Skin epidermis (tissue), 12 donors: ENCODE measurements around the gene EGFL7.

Source experiments
- H3K27ac ChIP-seq, 21 experiments: fragments of 200-600 bp; sonication (generic) in 11 of 21; one replicate each; pipeline ENCODE4 v1.5.0; 2020; ENCODE audit warnings: mild to moderate bottlenecking in 3 of 21, inconsistent platforms in 2 of 21, moderate library complexity in 2 of 21
- H3K4me3 ChIP-seq, 7 experiments: fragments of 200-600 bp; sonication (generic) in 2 of 7; one replicate each; pipeline ENCODE4 v1.5.0; 2020; ENCODE audit warnings: inconsistent platforms in 2 of 7, mild to moderate bottlenecking in 2 of 7, moderate library complexity in 1 of 7

Gene EGFL7

DNA sequence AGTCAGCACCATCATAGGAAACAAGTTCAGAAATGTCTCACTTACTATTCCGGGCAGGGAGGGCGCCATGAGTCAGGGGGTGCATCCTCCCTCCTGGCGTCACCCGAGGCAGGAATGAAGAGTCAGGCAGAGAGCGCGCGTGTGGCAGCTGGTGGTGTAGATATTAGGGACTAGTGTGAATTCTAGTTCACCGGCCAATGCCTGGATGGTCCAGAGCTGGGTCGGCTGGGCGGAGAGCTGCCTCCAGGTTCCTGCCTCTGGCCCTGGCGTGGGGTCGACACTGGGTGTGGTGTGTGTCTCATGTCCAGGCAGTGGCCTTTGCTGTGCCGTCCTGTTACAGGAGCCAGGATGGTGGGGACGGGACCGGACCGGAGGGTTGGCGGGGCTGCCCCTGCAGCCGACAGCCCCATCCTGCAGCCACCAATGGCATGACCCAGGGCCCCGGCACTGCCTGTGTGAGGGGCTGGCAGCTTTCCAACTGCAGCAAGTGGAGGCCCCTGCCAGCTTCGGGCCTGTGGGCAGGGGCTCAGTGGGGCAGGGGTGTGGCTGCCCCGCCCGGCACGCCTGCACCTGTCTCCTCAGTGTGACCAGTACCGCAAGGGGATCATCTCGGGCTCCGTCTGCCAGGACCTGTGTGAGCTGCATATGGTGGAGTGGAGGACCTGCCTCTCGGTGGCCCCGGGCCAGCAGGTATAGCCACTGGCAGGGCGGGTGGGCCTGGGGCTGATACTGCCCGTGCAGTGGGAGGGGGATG lies 58.8 kb downstream of the EGFL7 start:
- Histone ChIP-seq H3K27ac (peak overlapping the region in 2 of 21 experiments; percentile 6 to 25), H3K4me3 (no peak overlapping the region)
